ENCODE results near the gene SV2C.
"Not testable (repeated sequence)": the region's sequence is repeated elsewhere in the genome, so short reads cannot be mapped to it uniquely, and the experiment has no call there.

Gene SV2C

DNA sequence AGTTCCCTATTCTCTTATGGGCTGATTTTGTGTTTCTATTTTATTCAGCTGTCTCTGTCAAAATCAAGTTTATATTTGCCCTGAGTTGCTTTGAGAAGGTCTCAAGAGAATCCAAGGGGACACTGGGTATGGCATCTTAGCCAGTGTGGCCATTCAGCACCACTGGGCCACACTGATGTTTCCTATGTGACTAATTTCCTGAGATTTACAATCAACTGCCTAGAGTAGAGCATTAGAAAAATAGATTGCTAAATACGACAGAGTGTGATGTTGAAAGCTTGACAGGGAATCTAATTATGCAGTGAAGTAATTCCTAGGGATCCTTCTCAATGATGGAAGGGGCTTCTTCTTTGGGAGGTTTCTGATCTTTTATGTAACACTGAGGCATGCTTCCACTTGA lies 141.7 kb downstream of the SV2C start:
- H3K27me3 ChIP-seq (ENCODE audit: insufficient read depth, low read length), result no peaks in the 10 kb centered on the region
- no peaks in the 10 kb centered on the region for H3K36me3 ChIP-seq (ENCODE audit: insufficient read depth, low read length)
- H3K27ac ChIP-seq (ENCODE audit: low read depth, low read length), result no peak overlapping the region
- no peak overlapping the region for H3K4me3 ChIP-seq (ENCODE audit: low read depth, low read length)
- H2AFZ ChIP-seq (ENCODE audit: low read length, unreplicated experiment), result no peak overlapping the region
- H3K4me1 ChIP-seq (ENCODE audit: control insufficient read depth, insufficient read depth, low read length, unreplicated experiment), result no peaks in the 10 kb centered on the region
- H3K79me2 ChIP-seq (ENCODE audit: control insufficient read depth, insufficient read depth, low read length, unreplicated experiment), result no peaks in the 10 kb centered on the region

- no peaks in the 10 kb centered on the region for H3K79me2 ChIP-seq (ENCODE audit: control insufficient read depth, insufficient read depth, low read length, unreplicated experiment)
These were observed 142.2 kb downstream of the SV2C start for GRCh38 chr5:76225336-76225735.

DNA sequence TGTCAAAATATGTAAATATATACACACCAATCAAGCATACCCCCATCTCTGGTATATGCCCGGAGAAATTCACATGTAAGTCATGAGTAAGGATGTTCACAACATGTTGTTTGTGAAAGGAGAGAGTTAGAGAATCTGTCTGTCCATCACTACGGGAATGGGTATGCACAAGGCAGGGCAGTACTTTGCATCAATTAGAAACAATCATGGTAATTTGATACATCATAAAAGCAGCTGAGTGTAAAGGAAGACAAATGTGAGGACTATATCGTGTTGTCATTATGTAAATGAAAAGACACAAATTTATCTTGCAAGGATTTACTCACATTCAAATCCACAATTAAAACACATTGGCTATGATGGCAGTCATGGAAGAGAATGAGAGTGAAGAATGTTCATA lies 146.7 kb downstream of the SV2C start:
- Histone ChIP-seq H3K36me3 (ENCODE audit: insufficient read depth, low read length) (no peaks in the 10 kb centered on the region), H3K4me3 (ENCODE audit: low read depth, low read length) (no peak overlapping the region), H3K27me3 (ENCODE audit: insufficient read depth, low read length) (no peaks in the 10 kb centered on the region), H3K79me2 (ENCODE audit: control insufficient read depth, insufficient read depth, low read length, unreplicated experiment) (no peaks in the 10 kb centered on the region), H2AFZ (ENCODE audit: low read length, unreplicated experiment) (no peak overlapping the region), H3K4me1 (ENCODE audit: control insufficient read depth, insufficient read depth, low read length, unreplicated experiment) (no peaks in the 10 kb centered on the region), H3K27ac (ENCODE audit: low read depth, low read length) (no peak overlapping the region)

More at GRCh38 chr5:76225336-76225735, 142.2 kb downstream of the SV2C start:
- H3K27me3 ChIP-seq (ENCODE audit: insufficient read depth, low read length), result no peaks in the 10 kb centered on the region
- H3K27ac ChIP-seq (ENCODE audit: low read depth, low read length), result no peak overlapping the region
- H3K4me3 ChIP-seq (ENCODE audit: low read depth, low read length), result no peak overlapping the region
- no peak overlapping the region for H2AFZ ChIP-seq (ENCODE audit: low read length, unreplicated experiment)
- no peaks in the 10 kb centered on the region for H3K4me1 ChIP-seq (ENCODE audit: control insufficient read depth, insufficient read depth, low read length, unreplicated experiment)
- H3K36me3 ChIP-seq (ENCODE audit: insufficient read depth, low read length), result no peaks in the 10 kb centered on the region

DNA sequence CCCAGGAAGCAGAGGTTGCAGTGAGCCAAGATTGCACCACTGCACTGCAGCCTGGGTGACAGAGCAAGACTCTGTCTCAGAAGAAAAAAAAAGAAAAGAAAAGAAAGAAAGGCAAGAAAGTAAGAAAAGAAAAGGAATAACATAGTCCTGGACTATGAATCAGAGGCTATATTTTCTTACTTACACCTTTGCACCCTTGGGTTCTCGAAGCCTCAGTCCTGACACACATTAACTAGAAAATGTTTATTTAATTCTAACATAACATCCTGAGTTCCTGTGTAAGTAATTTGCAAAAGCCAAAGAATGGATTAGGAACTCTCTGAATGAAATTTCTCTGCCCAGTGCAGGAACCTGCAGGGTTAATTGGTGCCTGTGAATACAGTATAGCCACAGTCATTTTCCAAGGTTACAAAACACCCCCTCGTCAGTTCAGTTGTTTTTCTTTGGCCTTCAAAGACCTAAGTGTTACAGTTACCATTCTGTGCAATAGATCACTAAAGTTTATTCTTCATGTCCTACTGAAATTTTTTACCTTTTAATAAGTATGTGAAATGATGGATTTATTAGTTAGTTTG lies 147.6 kb downstream of the SV2C start:
- no peak overlapping the region for H3K27ac ChIP-seq (ENCODE audit: low read depth, low read length)
- H3K79me2 ChIP-seq (ENCODE audit: control insufficient read depth, insufficient read depth, low read length, unreplicated experiment), result no peaks in the 10 kb centered on the region
- H3K4me3 ChIP-seq (ENCODE audit: low read depth, low read length), result no peak overlapping the region
- H2AFZ ChIP-seq (ENCODE audit: low read length, unreplicated experiment), result no peak overlapping the region
- H3K27me3 ChIP-seq (ENCODE audit: insufficient read depth, low read length), result no peaks in the 10 kb centered on the region
- no peaks in the 10 kb centered on the region for H3K36me3 ChIP-seq (ENCODE audit: insufficient read depth, low read length)
- no peaks in the 10 kb centered on the region for H3K4me1 ChIP-seq (ENCODE audit: control insufficient read depth, insufficient read depth, low read length, unreplicated experiment)

- Histone ChIP-seq H3K4me1 (ENCODE audit: control insufficient read depth, insufficient read depth, low read length, unreplicated experiment) (no peaks in the 10 kb centered on the region), H3K27ac (ENCODE audit: low read depth, low read length) (no peak overlapping the region), H3K4me3 (ENCODE audit: low read depth, low read length) (no peak overlapping the region), H3K36me3 (ENCODE audit: insufficient read depth, low read length) (no peaks in the 10 kb centered on the region), H3K27me3 (ENCODE audit: insufficient read depth, low read length) (no peaks in the 10 kb centered on the region), H2AFZ (ENCODE audit: low read length, unreplicated experiment) (no peak overlapping the region), H3K79me2 (ENCODE audit: control insufficient read depth, insufficient read depth, low read length, unreplicated experiment) (no peaks in the 10 kb centered on the region)
These were observed 151.5 kb downstream of the SV2C start for GRCh38 chr5:76234665-76235064.

DNA sequence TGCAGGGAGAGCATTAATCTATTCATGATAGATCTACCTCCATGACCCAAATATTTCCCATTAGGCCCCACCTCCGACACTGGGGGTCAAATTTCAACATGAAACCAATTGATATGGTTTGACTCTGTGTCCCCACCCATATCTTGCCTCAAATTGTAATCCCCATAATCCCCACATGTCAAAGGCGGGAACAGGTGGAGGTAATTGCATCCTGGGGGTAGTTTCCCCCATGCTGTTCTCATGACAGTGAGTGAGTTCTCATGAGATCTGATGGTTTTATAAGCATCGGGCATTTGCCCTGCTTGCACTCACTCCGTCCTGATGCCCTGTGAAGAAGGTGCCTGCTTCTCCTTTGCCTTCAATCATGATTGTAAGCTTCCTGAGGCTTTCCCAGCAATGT lies 153.5 kb downstream of the SV2C start:
- H3K4me1 ChIP-seq (ENCODE audit: control insufficient read depth, insufficient read depth, low read length, unreplicated experiment), result no peaks in the 10 kb centered on the region
- no peak overlapping the region for H3K27ac ChIP-seq (ENCODE audit: low read depth, low read length)
- H3K79me2 ChIP-seq (ENCODE audit: control insufficient read depth, insufficient read depth, low read length, unreplicated experiment), result no peaks in the 10 kb centered on the region

DNA sequence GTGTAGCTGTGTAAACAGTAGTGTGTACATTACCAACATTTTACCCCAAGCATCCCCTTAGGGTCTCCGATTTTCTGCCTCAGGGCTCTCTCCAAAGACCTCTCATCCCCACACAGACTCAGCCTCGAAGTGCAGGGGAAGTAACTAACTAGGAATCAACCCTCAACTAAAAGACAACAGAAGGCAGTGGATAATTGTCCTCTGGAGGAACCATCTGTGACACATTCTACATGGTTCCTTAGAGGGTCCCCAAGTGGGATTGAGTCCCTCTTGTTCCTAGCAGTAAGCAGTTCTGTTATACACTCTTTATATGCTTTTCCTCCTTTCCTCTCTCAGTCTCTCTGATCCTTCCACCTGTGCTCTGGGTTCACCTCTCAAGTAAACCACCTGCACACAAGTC lies 157.2 kb downstream of the SV2C start:
- Histone ChIP-seq H3K27me3 (ENCODE audit: insufficient read depth, low read length) (no peaks in the 10 kb centered on the region), H3K4me3 (ENCODE audit: low read depth, low read length) (no peak overlapping the region), H3K4me1 (ENCODE audit: control insufficient read depth, insufficient read depth, low read length, unreplicated experiment) (no peaks in the 10 kb centered on the region), H3K27ac (ENCODE audit: low read depth, low read length) (no peak overlapping the region), H2AFZ (ENCODE audit: low read length, unreplicated experiment) (no peak overlapping the region), H3K79me2 (ENCODE audit: control insufficient read depth, insufficient read depth, low read length, unreplicated experiment) (no peaks in the 10 kb centered on the region), H3K36me3 (ENCODE audit: insufficient read depth, low read length) (no peaks in the 10 kb centered on the region)

More for the DNA sequence above, 153.5 kb downstream of the SV2C start:
- Histone ChIP-seq H3K4me3 (ENCODE audit: low read depth, low read length) (no peak overlapping the region), H3K27me3 (ENCODE audit: insufficient read depth, low read length) (no peaks in the 10 kb centered on the region), H2AFZ (ENCODE audit: low read length, unreplicated experiment) (no peak overlapping the region), H3K36me3 (ENCODE audit: insufficient read depth, low read length) (no peaks in the 10 kb centered on the region)

GRCh38 chr5:76242155-76242554 lies 159.0 kb downstream of the SV2C start:
- not testable (repeated sequence) for H3K27me3 ChIP-seq (ENCODE audit: insufficient read depth, low read length); H3K4me1 ChIP-seq (ENCODE audit: control insufficient read depth, insufficient read depth, low read length, unreplicated experiment); H3K36me3 ChIP-seq (ENCODE audit: insufficient read depth, low read length); H3K79me2 ChIP-seq (ENCODE audit: control insufficient read depth, insufficient read depth, low read length, unreplicated experiment); H2AFZ ChIP-seq (ENCODE audit: low read length, unreplicated experiment); H3K4me3 ChIP-seq (ENCODE audit: low read depth, low read length); H3K27ac ChIP-seq (ENCODE audit: low read depth, low read length)

- H3K79me2 ChIP-seq (ENCODE audit: control insufficient read depth, insufficient read depth, low read length, unreplicated experiment), result no peaks in the 10 kb centered on the region
- H3K4me1 ChIP-seq (ENCODE audit: control insufficient read depth, insufficient read depth, low read length, unreplicated experiment), result no peaks in the 10 kb centered on the region
- H3K4me3 ChIP-seq (ENCODE audit: low read depth, low read length), result no peak overlapping the region
- H3K27me3 ChIP-seq (ENCODE audit: insufficient read depth, low read length), result peaks cover 10% of the 10 kb centered on the region
- no peak overlapping the region for H2AFZ ChIP-seq (ENCODE audit: low read length, unreplicated experiment)
- no peaks in the 10 kb centered on the region for H3K36me3 ChIP-seq (ENCODE audit: insufficient read depth, low read length)
- H3K27ac ChIP-seq (ENCODE audit: low read depth, low read length), result no peak overlapping the region
These were observed 162.4 kb downstream of the SV2C start for GRCh38 chr5:76245590-76245989.

DNA sequence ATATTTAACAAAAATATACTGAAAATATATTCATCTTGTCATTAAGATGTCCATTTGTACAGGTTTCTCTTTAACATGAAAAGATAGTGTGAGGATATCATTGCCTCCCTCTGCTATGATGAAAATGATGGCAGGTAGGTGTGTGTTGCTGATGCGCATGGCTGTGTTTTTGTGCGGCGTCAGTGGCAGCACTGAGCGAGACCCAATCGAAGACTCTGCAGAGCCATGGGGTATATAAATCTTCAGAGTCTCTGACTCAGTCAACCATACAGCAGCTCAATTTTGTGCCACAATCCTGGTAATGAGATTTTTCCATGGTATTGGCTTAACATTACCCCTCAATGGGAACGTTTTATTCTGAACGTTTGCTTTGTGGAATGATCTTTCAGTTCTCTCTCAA lies 166.4 kb downstream of the SV2C start:
- Histone ChIP-seq H3K27me3 (ENCODE audit: insufficient read depth, low read length) (peaks cover 19% of the 10 kb centered on the region), H3K4me3 (ENCODE audit: low read depth, low read length) (no peak overlapping the region), H3K79me2 (ENCODE audit: control insufficient read depth, insufficient read depth, low read length, unreplicated experiment) (no peaks in the 10 kb centered on the region), H3K27ac (ENCODE audit: low read depth, low read length) (no peak overlapping the region), H3K36me3 (ENCODE audit: insufficient read depth, low read length) (no peaks in the 10 kb centered on the region), H3K4me1 (ENCODE audit: control insufficient read depth, insufficient read depth, low read length, unreplicated experiment) (no peaks in the 10 kb centered on the region), H2AFZ (ENCODE audit: low read length, unreplicated experiment) (no peak overlapping the region)

DNA sequence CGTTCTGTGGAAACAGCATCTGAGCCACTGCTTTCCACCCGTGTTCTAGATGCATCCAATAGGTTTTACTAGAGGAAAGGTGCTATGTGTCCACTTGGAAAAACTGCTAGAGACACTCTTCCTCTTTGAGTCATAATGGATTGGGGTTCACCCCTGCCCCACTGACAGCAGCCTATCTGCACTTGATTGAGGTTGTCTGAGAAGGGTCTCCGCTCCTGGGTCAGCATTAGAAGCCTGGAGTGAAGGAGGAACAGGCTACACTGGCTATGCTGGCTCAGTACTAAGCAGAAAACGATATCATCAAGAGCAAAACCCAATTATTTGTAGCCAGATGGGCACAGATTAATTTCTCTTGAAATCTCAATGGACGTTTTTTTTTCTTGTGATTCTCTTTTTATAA lies 167.3 kb downstream of the SV2C start:
- H3K4me1 ChIP-seq (ENCODE audit: control insufficient read depth, insufficient read depth, low read length, unreplicated experiment), result no peaks in the 10 kb centered on the region
- H3K4me3 ChIP-seq (ENCODE audit: low read depth, low read length), result no peak overlapping the region
- no peak overlapping the region for H2AFZ ChIP-seq (ENCODE audit: low read length, unreplicated experiment)
- H3K27ac ChIP-seq (ENCODE audit: low read depth, low read length), result no peak overlapping the region
- H3K27me3 ChIP-seq (ENCODE audit: insufficient read depth, low read length), result peaks cover 23% of the 10 kb centered on the region
- H3K36me3 ChIP-seq (ENCODE audit: insufficient read depth, low read length), result no peaks in the 10 kb centered on the region
- H3K79me2 ChIP-seq (ENCODE audit: control insufficient read depth, insufficient read depth, low read length, unreplicated experiment), result no peaks in the 10 kb centered on the region
